Fibroblast of lung (primary cell): Measurements from ENCODE around the gene CCDC183.

Experiments used
- EZH2 ChIP-seq: IDR thresholded peaks from 2 replicates; pipeline ENCODE4 v1.5.1; 2012; ENCODE audit warnings: low read length, control low read depth, mild to moderate bottlenecking; ENCODE audit errors: missing control alignments
- TF ChIP-seq, protein P1 (sequence below), 2 donors: IDR thresholded peaks in 1 of 2; conservative IDR thresholded peaks in 1 of 2; 1 replicate in 1 of 2; 2 replicates in 1 of 2; pipeline ENCODE4 v1.5.1; 2011 to 2012; ENCODE audit warnings: low read length in 2 of 2, control low read depth in 1 of 2, inconsistent platforms in 1 of 2, low read depth in 1 of 2, mild to moderate bottlenecking in 1 of 2

- TF ChIP-seq EZH2 = no peak
- TF ChIP-seq, protein P1, sequence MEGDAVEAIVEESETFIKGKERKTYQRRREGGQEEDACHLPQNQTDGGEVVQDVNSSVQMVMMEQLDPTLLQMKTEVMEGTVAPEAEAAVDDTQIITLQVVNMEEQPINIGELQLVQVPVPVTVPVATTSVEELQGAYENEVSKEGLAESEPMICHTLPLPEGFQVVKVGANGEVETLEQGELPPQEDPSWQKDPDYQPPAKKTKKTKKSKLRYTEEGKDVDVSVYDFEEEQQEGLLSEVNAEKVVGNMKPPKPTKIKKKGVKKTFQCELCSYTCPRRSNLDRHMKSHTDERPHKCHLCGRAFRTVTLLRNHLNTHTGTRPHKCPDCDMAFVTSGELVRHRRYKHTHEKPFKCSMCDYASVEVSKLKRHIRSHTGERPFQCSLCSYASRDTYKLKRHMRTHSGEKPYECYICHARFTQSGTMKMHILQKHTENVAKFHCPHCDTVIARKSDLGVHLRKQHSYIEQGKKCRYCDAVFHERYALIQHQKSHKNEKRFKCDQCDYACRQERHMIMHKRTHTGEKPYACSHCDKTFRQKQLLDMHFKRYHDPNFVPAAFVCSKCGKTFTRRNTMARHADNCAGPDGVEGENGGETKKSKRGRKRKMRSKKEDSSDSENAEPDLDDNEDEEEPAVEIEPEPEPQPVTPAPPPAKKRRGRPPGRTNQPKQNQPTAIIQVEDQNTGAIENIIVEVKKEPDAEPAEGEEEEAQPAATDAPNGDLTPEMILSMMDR (conservative IDR thresholded peaks at IDR 0.05 in 1 of 2, IDR thresholded peaks at IDR 0.05 in 1 of 2; ENCODE audit: low read depth in 1 of 2, low read length in 2 of 2) = no peak
Observed at GRCh38 chr9:136794281-136794999, 1.7 kb upstream of the CCDC183 start.
